ENCODE data around the gene PODXL2. TPM values are rescaled to one million over a fixed set of nuclear protein-coding genes. Genes with fewer than 3 reads are reported as not detected.

Gene PODXL2
- total and polyA plus RNA-seq, 4 donors, result 1.3 to 4.0 (median 2.1) TPM

- H3K27me3 ChIP-seq (ENCODE audit: control insufficient read depth in 1 of 2, insufficient read depth in 2 of 2, low read length in 1 of 2), result no peaks in the 10 kb centered on the region
- ATAC-seq (ENCODE audit: low FRiP score) (peak; percentile 29), DNase-seq (peak in 1 of 2 donors; percentile 56)
- no peaks in the 10 kb centered on the region for H3K9me3 ChIP-seq (ENCODE audit: control insufficient read depth, low read length)
- H3K4me1 ChIP-seq (ENCODE audit: control insufficient read depth in 1 of 2, insufficient read depth in 2 of 2, low read length in 2 of 2), result no peaks in the 10 kb centered on the region
- 94 to 96% methylated on average over 8 of the region's 8 CpGs for WGBS, 2 donors
- intact Hi-C loops (cut with DNase I), result no loop called here
- H3K4me3 ChIP-seq (ENCODE audit: low read length in 2 of 2), result no peak overlapping the region
- H3K36me3 ChIP-seq (ENCODE audit: control insufficient read depth in 1 of 2, insufficient read depth in 2 of 2, low read length in 1 of 2), result peaks cover 0 to 1% of the 10 kb centered on the region in 2 donors
- no peak overlapping the region for H3K27ac ChIP-seq (ENCODE audit: low read depth in 1 of 2, low read length in 2 of 2)
These were observed 16.5 kb downstream of the PODXL2 start for GRCh38 chr3:127645371-127646015.

GRCh38 chr3:127646501-127647046, 17.6 kb downstream of the PODXL2 start:
- H3K4me1 ChIP-seq (ENCODE audit: control insufficient read depth in 1 of 2, insufficient read depth in 2 of 2, low read length in 2 of 2), result no peaks in the 10 kb centered on the region
- no peak overlapping the region for H3K4me3 ChIP-seq (ENCODE audit: low read length in 2 of 2)
- ATAC-seq (ENCODE audit: low FRiP score), result no peak
- peaks cover 0 to 1% of the 10 kb centered on the region in 2 donors for H3K36me3 ChIP-seq (ENCODE audit: control insufficient read depth in 1 of 2, insufficient read depth in 2 of 2, low read length in 1 of 2)
- 95 to 96% methylated on average over 10 of the region's 10 CpGs for WGBS, 2 donors
- peak in 1 of 2 donors; percentile 74 for DNase-seq
- H3K27me3 ChIP-seq (ENCODE audit: control insufficient read depth in 1 of 2, insufficient read depth in 2 of 2, low read length in 1 of 2), result no peaks in the 10 kb centered on the region
- H3K9me3 ChIP-seq (ENCODE audit: control insufficient read depth, low read length), result no peaks in the 10 kb centered on the region
- no peak overlapping the region for H3K27ac ChIP-seq (ENCODE audit: low read depth in 1 of 2, low read length in 2 of 2)
- intact Hi-C loops (cut with DNase I), result no loop called here

- DNase-seq, result peak in 1 of 2 donors; percentile 47
- Histone ChIP-seq H3K27me3 (ENCODE audit: control insufficient read depth in 1 of 2, insufficient read depth in 2 of 2, low read length in 1 of 2) (no peaks in the 10 kb centered on the region), H3K4me1 (ENCODE audit: control insufficient read depth in 1 of 2, insufficient read depth in 2 of 2, low read length in 2 of 2) (no peaks in the 10 kb centered on the region), H3K27ac (ENCODE audit: low read depth in 1 of 2, low read length in 2 of 2) (no peak overlapping the region), H3K9me3 (ENCODE audit: control insufficient read depth, low read length) (no peaks in the 10 kb centered on the region), H3K4me3 (ENCODE audit: low read length in 2 of 2) (no peak overlapping the region), H3K36me3 (ENCODE audit: control insufficient read depth in 1 of 2, insufficient read depth in 2 of 2, low read length in 1 of 2) (peaks cover 0 to 1% of the 10 kb centered on the region in 2 donors)
- no peak for ATAC-seq (ENCODE audit: low FRiP score)
- WGBS, 2 donors, result 77 to 81% methylated on average over 13 of the region's 13 CpGs
- intact Hi-C loops (cut with DNase I), result no loop called here
These were observed 18.3 kb downstream of the PODXL2 start for GRCh38 chr3:127647166-127647844.

GRCh38 chr3:127647845-127648204, 18.8 kb downstream of the PODXL2 start:
- no peaks in the 10 kb centered on the region for H3K4me1 ChIP-seq (ENCODE audit: control insufficient read depth in 1 of 2, insufficient read depth in 2 of 2, low read length in 2 of 2)
- intact Hi-C loops (cut with DNase I), result no loop called here
- no peaks in the 10 kb centered on the region for H3K27me3 ChIP-seq (ENCODE audit: control insufficient read depth in 1 of 2, insufficient read depth in 2 of 2, low read length in 1 of 2)
- H3K9me3 ChIP-seq (ENCODE audit: control insufficient read depth, low read length), result no peaks in the 10 kb centered on the region
- H3K36me3 ChIP-seq (ENCODE audit: control insufficient read depth in 1 of 2, insufficient read depth in 2 of 2, low read length in 1 of 2), result peaks cover 0 to 1% of the 10 kb centered on the region in 2 donors
- DNase-seq (no peak), ATAC-seq (ENCODE audit: low FRiP score) (no peak)
- H3K27ac ChIP-seq (ENCODE audit: low read depth in 1 of 2, low read length in 2 of 2), result no peak overlapping the region
- no peak overlapping the region for H3K4me3 ChIP-seq (ENCODE audit: low read length in 2 of 2)

GRCh38 chr3:127650236-127650635, 21.3 kb downstream of the PODXL2 start:
- DNase-seq, result peak in 1 of 2 donors; percentile 20
- intact Hi-C loops (cut with DNase I), result loop anchor here (5.0 to 10.0 kb wide), 3 partner anchors 175 to 322 kb away; partner anchors contain the start of gene MGLL (in 1 of the 2)

GRCh38 chr3:127651516-127652172, 22.7 kb downstream of the PODXL2 start:
- ATAC-seq (ENCODE audit: low FRiP score), result no peak
- Histone ChIP-seq H3K4me3 (ENCODE audit: low read length in 2 of 2) (no peak overlapping the region), H3K36me3 (ENCODE audit: control insufficient read depth in 1 of 2, insufficient read depth in 2 of 2, low read length in 1 of 2) (no peaks in the 10 kb centered on the region), H3K4me1 (ENCODE audit: control insufficient read depth in 1 of 2, insufficient read depth in 2 of 2, low read length in 2 of 2) (no peaks in the 10 kb centered on the region), H3K27ac (ENCODE audit: low read depth in 1 of 2, low read length in 2 of 2) (no peak overlapping the region), H3K9me3 (ENCODE audit: control insufficient read depth, low read length) (no peaks in the 10 kb centered on the region), H3K27me3 (ENCODE audit: control insufficient read depth in 1 of 2, insufficient read depth in 2 of 2, low read length in 1 of 2) (no peaks in the 10 kb centered on the region)
- peak in 1 of 2 donors; percentile 59 for DNase-seq
- intact Hi-C loops (cut with DNase I), result loop anchor here (1.0 to 10.0 kb wide), 4 partner anchors 173 to 321 kb away; partner anchors contain the start of gene MGLL (in 1 of the 2)
- WGBS, 2 donors, result 73 to 77% methylated on average over 8 of the region's 8 CpGs

More at GRCh38 chr3:127650236-127650635, 21.3 kb downstream of the PODXL2 start:
- Histone ChIP-seq H3K27ac (ENCODE audit: low read depth in 1 of 2, low read length in 2 of 2) (no peak overlapping the region), H3K36me3 (ENCODE audit: control insufficient read depth in 1 of 2, insufficient read depth in 2 of 2, low read length in 1 of 2) (no peaks in the 10 kb centered on the region), H3K27me3 (ENCODE audit: control insufficient read depth in 1 of 2, insufficient read depth in 2 of 2, low read length in 1 of 2) (no peaks in the 10 kb centered on the region), H3K4me1 (ENCODE audit: control insufficient read depth in 1 of 2, insufficient read depth in 2 of 2, low read length in 2 of 2) (no peaks in the 10 kb centered on the region), H3K4me3 (ENCODE audit: low read length in 2 of 2) (no peak overlapping the region), H3K9me3 (ENCODE audit: control insufficient read depth, low read length) (no peaks in the 10 kb centered on the region)
- 97 to 98% methylated on average over 4 of the region's 4 CpGs for WGBS, 2 donors
- no peak for ATAC-seq (ENCODE audit: low FRiP score)

- peak in 1 of 2 donors; percentile 84 for DNase-seq
- H3K9me3 ChIP-seq (ENCODE audit: control insufficient read depth, low read length), result no peaks in the 10 kb centered on the region
- WGBS, 2 donors, result 64% methylated on average over 13 of the region's 13 CpGs
- H3K4me1 ChIP-seq (ENCODE audit: control insufficient read depth in 1 of 2, insufficient read depth in 2 of 2, low read length in 2 of 2), result no peaks in the 10 kb centered on the region
- no peak overlapping the region for H3K27ac ChIP-seq (ENCODE audit: low read depth in 1 of 2, low read length in 2 of 2)
- intact Hi-C loops (cut with DNase I), result loop anchor here (1.0 to 10.0 kb wide), 4 partner anchors 172 to 320 kb away; partner anchors contain the start of gene MGLL (in 1 of the 2)
- no peaks in the 10 kb centered on the region for H3K36me3 ChIP-seq (ENCODE audit: control insufficient read depth in 1 of 2, insufficient read depth in 2 of 2, low read length in 1 of 2)
- no peaks in the 10 kb centered on the region for H3K27me3 ChIP-seq (ENCODE audit: control insufficient read depth in 1 of 2, insufficient read depth in 2 of 2, low read length in 1 of 2)
- H3K4me3 ChIP-seq (ENCODE audit: low read length in 2 of 2), result no peak overlapping the region
- ATAC-seq (ENCODE audit: low FRiP score), result peak; percentile 82
These were observed 23.4 kb downstream of the PODXL2 start for GRCh38 chr3:127652246-127652995.

- no peaks in the 10 kb centered on the region for H3K9me3 ChIP-seq (ENCODE audit: control insufficient read depth, low read length)
- intact Hi-C loops (cut with DNase I), result loop anchor here (2.0 to 10.0 kb wide), 4 partner anchors 36 to 318 kb away; partner anchors contain the start of gene MGLL (in 1 of the 2)
- DNase-seq (peak in 1 of 2 donors; percentile 46), ATAC-seq (ENCODE audit: low FRiP score) (no peak)
- H3K27ac ChIP-seq (ENCODE audit: low read depth in 1 of 2, low read length in 2 of 2), result no peak overlapping the region
- H3K27me3 ChIP-seq (ENCODE audit: control insufficient read depth in 1 of 2, insufficient read depth in 2 of 2, low read length in 1 of 2), result no peaks in the 10 kb centered on the region
- H3K4me3 ChIP-seq (ENCODE audit: low read length in 2 of 2), result no peak overlapping the region
- H3K4me1 ChIP-seq (ENCODE audit: control insufficient read depth in 1 of 2, insufficient read depth in 2 of 2, low read length in 2 of 2), result no peaks in the 10 kb centered on the region
- WGBS, 2 donors, result 57 to 74% methylated on average over 4 of the region's 4 CpGs
- H3K36me3 ChIP-seq (ENCODE audit: control insufficient read depth in 1 of 2, insufficient read depth in 2 of 2, low read length in 1 of 2), result no peaks in the 10 kb centered on the region
These were observed 25.4 kb downstream of the PODXL2 start for GRCh38 chr3:127654374-127654773.
